Fibroblast of gingiva (primary cell): ENCODE measurements around the gene DEDD2.

Experiments
- DNase-seq: peaks from one replicate; pipeline ENCODE4 v3.0.0-alpha.2; 2011; ENCODE audit warnings: low read depth

Gene DEDD2

DNA sequence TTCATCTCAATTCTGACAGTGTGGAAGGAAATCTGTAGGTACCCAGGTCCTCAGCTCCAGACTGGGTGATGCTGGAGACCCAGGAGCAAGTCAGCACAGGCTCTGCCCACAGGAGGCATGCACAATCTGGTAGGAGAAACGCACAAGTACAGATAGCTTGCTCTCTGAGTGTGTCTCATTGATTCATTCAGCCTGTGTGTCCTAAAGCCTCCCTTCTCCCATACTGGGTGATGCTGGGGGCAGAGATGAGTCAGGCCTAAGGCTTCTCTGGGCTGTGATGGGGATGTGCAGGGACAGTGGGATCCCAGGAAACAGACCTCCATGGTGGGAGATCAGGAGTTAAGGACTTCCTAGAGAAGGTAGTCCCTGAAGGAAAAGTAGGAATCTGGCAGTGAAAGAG lies 9.4 kb upstream of the DEDD2 start:
- DNase-seq = no peak

DNA sequence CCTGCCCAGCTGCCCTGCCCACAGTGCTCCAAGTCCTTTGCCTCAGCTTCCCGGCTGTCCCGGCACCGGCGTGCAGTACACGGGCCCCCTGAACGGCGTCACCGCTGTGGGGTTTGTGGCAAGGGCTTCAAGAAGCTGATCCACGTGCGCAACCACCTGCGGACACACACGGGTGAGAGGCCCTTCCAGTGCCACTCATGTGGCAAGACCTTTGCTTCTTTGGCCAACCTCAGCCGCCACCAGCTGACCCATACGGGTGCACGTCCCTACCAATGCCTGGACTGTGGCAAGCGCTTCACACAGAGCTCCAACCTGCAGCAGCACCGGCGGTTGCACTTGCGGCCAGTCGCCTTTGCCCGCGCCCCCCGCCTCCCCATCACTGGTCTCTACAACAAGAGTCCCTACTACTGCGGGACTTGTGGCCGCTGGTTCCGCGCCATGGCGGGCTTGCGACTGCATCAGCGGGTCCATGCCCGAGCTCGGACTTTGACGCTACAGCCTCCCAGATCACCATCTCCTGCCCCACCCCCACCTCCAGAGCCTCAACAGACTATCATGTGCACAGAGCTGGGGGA lies 8.3 kb upstream of the DEDD2 start:
- DNase-seq = no peak

DNA sequence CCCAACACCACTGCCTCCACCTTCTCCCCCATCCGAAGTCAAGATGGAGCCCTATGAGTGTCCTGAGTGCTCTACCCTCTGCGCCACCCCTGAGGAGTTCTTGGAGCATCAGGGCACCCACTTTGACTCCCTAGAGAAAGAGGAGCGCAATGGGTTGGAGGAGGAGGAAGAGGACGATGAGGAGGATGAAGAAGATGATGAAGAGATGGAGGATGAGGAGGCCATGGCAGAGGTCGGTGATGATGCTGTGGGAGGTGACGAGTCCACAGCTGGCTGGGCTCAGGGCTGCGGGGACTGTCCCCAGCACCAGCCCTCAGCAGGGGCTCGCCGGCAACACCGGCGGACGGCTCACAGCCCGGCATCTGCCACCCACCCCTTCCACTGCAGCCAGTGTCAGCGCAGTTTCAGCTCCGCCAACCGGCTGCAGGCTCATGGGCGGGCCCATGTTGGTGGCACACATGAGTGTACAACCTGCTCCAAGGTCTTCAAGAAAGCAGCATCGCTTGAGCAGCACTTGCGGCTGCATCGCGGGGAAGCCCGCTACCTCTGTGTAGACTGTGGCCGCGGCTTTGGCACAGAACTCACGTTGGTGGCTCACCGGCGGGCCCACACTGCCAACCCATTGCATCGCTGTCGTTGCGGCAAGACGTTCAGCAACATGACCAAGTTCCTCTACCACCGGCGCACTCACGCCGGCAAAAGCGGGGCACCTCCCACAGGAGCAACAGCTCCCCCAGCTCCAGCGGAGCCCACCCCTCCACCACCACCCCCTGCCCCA lies 7.7 kb upstream of the DEDD2 start:
- no peak for DNase-seq

DNA sequence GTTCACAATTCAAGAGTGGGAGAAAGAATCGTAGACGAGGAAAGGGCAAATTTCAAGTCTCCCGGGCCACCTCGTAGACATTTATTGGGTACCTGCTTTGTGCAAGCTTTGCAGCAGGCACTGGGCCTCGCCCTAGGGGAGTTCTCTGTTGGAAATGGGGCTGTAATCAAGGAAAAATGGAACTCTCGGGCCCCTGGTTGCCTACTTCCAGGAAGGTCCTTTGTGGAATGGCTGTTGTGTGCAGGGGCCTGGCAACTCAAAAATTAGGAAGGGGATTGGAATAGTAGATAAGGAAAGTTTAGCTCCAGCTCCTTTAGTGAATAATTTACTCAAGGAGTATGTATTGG lies 3.2 kb upstream of the DEDD2 start:
- DNase-seq = no peak

DNA sequence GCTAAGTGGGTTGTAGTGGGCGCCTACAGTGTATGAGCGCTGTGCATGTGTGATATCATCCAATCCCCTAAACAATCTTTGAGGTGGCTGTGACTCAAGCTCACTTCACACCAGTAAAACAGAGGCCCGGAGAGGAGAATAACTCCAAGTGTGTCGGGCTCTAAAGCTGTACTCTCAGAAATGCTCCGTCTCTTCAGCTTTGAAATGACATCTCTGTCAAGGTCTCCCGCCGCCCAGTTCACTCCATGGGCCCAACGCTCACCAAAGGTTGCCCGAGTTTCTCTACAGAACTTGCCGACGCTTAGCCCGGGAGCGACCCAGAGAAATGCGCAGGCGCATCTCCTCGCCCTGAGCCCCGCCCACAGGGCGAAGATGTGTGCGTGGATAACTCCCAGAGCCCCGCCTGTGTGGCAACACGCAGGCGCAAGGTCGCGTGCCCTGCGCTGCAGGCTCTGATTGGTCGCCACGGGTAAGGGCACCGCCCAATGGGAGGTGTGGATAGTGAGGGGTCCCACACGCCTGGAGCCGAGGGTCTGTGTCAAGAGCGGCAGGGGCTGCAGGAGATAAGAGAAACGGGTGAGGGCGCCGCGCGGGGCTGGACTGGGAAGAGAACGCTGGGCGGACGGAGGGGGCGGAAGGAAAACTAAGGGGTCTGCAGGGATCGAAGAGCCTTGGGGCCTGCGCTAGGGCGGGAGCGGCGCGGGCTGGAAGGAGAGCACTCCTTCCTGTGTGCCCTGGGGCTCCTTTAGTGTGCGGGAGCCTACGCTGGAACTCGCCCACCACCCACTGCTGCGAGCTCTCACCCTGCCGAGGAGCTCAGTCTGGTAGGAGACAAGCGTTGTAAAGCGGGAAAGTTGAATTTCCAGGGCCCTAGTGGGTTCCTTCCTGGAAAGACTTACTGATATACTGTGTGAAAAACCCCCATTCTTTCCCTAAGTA lies 2.6 kb upstream of the DEDD2 start, which contains the start of gene ZNF526:
ZNF526 (plus strand) TSS at position 501 of the 939 bp plus-strand sequence. CDS start 4,092 bp downstream, outside the sequence.
- peak; percentile 96 for DNase-seq

DNA sequence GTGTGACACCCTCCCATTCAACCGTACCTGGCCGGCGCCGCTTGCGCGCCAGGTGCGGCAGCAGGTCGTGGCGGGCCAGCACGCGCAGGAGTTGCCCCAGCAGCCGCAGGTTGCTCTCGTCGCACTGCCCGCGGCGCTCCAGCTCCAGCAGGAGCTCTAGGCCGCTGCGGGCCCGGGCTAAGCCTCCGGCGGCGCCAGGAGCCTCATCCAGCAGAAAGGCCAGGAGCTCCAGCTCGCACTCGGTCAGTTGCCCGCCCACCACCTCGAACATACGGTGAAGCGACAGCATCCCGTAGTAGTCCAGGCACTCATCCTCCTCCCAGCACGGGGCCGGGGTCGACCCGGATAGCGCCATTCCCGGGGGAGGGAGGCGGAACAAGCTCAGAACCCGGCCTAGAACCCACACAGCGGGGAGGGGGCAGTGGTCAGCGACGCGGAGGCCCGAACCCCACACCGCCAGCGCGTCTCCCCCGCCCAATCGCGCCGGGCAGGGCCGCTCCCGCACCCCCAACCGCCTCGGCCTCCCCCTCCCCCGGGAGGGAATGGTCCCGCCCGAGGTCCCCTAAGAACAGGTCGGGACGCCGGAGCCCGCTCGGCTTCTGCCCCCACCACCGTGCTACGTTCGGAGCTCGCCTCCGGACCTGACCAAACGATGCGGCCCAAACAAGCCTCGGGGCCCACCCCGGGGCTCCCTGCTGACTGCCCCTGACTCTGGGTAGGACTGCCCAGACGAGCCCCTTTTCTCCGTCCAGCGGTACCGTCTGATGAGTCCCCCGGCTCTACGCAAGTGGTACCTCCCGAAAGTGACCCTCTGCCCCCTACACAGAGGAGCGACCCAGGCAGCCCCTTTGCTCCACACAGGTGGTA lies 591 bp downstream of the DEDD2 start:
- DNase-seq = peak; percentile 24

DNA sequence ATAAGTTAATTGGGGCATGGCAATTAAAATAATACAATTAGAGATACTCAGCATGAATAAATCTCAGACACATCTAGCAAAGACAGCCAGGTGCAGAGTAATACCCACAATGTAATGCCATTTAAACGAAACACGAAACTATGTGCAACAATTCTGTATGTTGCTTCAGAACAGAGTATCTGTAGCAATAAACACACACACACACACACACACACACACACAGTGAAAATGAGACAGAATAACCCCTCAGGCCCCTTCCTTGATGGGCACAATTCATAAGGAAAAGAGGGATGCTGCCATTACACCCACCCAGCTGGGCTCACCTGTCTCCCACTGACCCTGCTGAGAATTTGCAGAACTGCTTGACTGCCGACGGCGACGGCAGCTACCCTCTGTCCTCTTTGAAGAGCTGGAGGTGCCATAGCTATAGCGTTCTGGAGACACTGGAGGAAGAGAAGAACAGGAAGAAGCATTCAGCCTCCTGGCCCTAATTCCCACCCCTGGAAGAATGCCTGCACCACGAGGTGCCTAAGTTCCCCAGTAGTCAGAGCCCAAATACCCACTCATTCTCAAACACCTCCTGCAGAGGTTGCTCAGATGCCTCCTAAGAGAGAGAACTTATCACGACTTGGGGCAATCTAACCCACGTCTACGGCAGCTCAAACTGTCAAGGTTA lies 2.5 kb downstream of the DEDD2 start:
- no peak for DNase-seq

DNA sequence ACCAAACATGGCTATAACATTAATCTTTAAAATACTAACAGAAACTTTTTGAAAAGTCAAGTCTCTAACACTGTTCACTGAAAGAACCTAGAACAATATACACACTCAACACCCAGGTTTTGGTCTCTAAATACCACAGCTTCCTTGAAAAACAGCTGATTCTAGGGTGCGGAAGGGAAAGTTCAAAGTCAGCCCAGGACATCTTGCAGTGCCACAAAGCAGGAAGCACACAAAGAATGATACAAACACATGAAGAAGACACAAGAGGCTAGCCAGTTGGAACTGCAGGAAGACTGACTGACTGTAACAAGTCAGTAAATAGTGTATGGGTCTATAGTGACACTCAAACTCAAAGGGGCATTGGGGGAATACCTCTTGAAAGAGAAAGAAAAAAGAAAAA lies 4.6 kb downstream of the DEDD2 start:
- DNase-seq = no peak

DNA sequence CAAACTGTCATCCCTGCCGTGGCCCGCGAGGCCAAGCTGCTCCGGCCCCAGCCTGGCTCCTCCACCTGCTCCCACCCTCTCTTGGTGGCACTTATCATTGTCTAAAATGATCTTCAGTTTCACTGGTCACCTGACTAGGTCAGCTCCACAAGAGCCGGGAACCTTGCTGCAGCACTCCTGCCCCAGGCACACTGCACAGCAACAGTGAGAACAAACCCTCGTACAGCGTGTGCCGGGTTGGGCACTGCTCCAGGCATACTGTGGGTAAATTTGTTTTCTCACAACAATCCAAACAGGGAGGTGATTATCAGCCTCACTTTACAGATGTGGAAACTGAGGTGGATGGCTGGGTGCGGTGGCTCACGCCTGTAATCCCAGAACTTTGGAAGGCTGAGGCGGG lies 8.9 kb downstream of the DEDD2 start:
- no peak for DNase-seq

DNA sequence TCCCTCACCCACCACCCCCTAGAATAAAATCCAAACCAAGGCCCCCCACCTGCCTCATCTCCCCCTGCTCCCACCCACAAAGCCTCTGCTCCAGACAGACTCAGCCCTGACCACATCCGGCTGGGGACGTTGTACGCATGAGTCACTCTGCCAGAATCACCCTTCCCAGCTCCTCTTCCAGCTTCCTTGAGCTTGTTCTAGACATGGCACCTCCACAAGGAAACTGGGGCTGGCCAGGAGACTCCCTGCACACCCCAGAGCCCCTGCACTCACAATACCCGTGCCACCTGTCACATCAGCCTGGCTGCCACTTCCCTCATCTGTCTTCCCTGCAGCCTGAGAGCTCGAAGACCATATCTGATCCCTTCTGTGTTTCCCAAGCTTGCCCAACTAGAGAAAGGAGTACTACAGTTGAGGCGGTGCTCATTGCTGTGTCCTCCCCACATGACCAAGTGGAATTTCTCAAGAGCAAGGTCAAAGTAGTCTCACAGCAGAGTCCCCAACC lies 9.7 kb downstream of the DEDD2 start:
- DNase-seq = no peak

DNA sequence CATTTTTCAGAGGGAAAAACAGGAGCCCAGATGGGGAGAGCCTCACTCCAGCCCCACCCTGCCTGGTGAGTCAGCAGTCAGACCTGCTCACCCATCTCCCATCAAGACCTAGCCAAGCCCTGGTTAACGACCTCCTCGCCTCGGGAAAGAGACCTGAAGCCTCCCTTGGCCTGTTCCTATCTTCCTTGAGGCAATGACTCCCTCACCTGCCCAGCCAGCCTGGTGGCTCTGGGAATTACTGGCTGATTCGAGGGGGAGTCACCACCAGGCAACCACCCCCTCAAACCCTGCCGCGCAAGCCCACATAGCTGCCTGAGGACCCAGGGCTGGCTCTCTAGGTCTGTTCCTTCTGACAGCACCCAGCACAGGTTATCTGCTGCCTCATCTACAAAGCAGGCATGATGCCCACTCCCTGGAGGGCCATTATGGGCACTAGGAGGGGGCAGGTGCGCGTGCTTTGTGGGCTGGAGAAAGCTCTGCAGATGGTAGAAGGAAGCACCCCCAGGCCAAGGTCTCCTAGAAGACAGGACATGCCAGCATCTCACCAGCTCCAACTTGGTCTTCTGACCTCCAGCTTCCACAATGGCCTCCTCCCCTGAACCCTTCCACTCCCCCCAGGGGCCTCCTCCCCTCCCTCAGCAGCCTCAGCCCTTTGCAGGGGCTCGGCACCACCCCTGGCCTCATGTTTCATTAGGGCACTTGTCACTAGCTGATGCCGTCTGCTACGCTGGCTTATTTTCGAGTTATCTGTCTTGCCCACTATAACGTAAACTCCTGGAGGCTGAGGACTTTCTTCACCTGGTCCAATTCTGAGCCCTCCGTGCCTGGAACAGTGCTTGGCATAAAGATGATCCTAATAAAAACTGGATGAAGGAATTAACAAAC lies 10.4 kb downstream of the DEDD2 start:
- no peak for DNase-seq

DNA sequence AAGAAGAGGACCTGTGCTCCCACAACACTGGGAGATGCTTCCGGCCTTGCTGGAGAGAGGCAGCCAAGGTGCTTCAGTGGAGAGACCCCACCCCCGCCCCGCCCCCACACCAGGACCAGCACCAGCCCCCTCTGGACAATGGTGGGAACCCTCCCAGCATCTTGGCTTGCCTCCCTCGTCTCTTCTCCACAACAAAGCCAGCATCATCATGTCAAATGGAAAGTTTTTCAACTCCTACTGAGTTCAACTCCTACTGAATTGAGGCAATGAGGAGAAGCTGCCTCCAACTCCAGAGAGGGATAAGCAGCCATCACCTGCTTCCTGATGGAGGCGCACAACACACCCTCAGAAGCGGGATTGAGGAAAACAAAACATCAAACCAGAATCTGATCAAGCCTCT lies 12.8 kb downstream of the DEDD2 start:
- DNase-seq = no peak

DNA sequence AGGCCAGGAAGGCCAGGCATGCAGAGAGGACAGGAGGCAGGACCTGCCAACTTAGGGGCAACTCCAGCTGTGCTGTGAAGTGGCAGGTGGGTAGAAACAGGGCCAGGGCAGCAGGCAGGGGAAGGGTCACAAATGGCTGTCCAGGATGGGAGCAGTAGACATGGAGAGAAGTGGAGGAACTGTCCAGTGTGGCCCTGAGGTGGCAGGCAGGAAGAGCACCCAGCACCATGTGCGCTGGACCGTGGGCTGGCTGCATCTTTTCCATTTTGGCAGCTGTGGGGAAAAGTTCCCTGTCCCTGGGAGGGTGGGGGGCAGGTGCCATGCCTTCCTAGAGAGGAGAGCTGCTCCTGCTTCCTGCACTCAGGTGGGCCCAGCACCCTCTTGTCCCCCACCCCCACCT lies 13.8 kb downstream of the DEDD2 start:
- no peak for DNase-seq

DNA sequence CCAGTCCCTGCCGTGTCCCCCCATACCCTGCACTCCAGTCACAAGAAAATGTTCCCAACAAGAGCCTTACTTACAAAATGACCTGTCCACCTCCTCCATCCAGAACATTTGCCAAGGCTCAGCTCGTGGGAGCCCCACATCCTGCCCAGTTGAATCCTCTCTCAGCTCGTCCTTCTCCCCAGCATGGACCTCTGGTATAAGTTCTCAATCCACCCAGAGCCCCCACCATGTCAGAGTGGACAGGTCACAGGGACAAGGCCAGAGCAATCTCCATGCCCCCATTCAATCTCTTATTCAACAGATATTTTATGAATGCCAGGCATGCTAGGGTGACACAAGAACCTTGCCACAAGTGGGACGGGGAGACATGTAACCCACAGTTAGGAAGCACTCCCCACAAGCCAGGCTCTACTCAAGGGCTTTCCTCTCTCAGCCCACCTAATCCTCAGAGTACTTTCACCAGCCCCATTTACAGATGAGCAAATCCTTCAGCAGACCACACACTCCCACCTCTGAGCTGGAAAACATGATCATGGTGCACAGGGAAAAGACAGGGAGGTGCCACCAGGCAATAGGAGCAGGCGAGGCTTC lies 15.1 kb downstream of the DEDD2 start:
- DNase-seq = no peak

DNA sequence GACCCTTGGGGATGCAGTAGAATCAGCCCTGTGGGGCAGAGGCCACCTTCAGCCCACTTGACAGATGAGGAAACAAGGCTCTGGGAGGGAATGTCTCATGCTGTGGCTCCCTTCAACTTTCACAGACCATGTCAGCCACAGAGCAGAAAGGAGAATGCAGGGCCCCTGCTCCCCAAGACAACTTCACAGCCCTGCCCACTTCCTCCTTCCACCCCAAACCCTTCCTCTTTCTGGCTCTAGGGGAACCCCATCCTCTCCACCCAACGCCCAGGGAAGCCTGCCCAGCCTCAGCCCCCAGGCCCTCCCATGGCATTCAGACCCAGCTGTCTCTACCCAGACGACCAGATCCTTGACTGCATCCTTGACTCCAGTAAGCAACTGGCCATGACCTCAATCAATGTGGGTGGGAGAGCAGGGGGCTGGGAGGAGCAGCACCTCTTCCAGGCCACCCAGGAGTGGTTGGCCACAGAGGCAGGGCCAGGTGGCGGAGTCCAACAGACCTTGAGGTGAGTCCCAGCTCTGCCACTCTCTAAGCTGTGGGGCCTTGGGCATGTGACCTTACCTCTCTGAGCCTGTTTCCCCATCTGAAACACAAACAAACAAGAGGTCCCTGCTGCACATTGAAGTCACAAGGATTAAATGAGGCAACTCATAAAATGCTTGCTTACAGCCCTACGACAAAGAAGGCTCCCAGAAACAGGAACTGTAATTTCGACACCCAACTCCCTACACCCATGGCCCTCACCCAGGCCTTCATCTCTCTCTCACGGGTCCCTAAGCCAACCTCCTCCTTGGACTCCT lies 15.8 kb downstream of the DEDD2 start:
- no peak for DNase-seq

DNA sequence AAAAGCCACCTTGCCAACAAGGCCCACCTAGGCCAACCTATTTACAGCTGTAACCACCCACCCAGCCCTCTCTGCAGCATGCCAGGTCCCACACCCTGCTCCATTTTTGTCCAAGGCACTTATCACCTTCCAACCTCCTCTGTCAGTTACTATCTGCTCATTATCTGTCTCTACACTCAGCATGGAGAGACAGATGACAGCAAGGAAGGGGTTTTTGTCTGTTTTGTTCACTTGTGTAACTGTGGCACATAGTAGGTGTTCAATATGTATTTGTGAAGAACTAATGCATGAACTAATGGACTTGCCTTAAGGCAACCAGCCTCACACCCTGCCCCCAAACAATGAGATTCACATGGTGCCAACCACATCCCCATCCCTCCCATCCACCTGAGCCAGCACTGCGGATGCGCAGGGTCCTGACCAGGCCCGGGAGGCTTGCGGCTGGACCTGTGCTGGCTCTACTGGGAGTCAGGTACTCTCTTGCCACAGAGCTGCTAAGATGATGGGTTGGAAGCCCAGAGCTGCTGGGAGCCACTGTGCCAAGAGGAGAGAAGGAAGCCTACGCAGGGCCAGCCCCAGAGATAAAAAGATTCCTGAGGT lies 17.3 kb downstream of the DEDD2 start:
- no peak for DNase-seq

DNA sequence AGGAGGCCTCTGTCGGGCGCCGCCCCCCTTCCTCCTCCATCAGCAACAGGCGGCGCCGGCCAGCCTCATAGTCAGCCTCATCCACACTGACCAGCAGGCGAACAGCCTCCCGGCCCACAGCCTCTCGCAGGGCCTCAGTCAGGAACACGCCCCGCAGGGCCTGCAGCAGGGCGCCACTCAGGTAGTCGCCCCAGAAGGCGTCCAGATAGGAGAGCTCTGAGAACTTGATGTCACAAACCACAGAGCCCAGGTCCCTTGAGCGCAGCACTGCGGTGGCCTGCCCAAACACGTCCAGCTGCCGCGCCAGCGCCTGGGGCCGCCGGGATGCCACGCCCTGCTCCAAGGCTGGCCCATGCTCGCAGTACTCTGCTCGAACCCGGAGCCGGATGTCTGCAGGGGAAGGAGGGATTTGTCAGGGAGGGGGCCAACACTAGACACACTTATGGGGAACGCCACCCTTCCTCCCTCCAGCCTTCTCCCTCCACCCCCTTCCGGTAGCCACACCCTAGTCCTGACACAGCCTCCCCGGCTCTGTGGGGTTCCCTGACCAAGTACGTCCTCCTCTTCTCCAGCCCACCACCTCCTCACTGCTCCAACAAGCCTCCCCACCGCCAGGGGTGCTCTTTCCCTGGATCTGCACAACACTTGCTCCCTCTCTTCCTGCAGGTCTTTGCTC lies 17.9 kb downstream of the DEDD2 start:
- DNase-seq = no peak
